ENCODE measurements around the gene GCH1. TPM values are rescaled to one million over a fixed set of nuclear protein-coding genes. Genes with fewer than 3 reads are reported as not detected.

The GCH1 gene
- polyA plus RNA-seq, 1 donor from 2014 or later: 4.9 TPM

- H3K79me2 ChIP-seq (replicated peaks; ENCODE audit: insufficient read depth, low read length): no peaks in the 10 kb centered on the region
- no peaks in the 10 kb centered on the region for H4K20me1 ChIP-seq (ENCODE audit: insufficient read depth)
- no peaks in the 10 kb centered on the region for H3F3A ChIP-seq (ENCODE audit: insufficient read depth, low read length, poor library complexity, severe bottlenecking)
- no peak overlapping the region for H3K4me3 ChIP-seq (ENCODE audit: low read length)
- no peaks in the 10 kb centered on the region for H3K9me2 ChIP-seq (ENCODE audit: insufficient read depth, low read length)
- no peak overlapping the region for H3K9ac ChIP-seq (ENCODE audit: low read length)
- TF ChIP-seq REST (IDR thresholded peaks at IDR 0.05; ENCODE audit: borderline replicate concordance) (no peak), TAF1 (IDR thresholded peaks at IDR 0.05; ENCODE audit: low read depth) (no peak), RAD21 (conservative IDR thresholded peaks at IDR 0.05) (no peak)
- no peaks in the 10 kb centered on the region for H3K36me3 ChIP-seq (ENCODE audit: insufficient read depth, low read length)
- no peak overlapping the region for H2AFZ ChIP-seq (ENCODE audit: low read depth, low read length)
- H3K9me3 ChIP-seq (ENCODE audit: low read length): no peaks in the 10 kb centered on the region
- no peaks in the 10 kb centered on the region for H3K27me3 ChIP-seq (ENCODE audit: insufficient read depth, low read depth, low read length)
- no peak overlapping the region for H3K4me2 ChIP-seq (ENCODE audit: low read length)
- no peak overlapping the region for H3K27ac ChIP-seq (ENCODE audit: low read length)
Observed at GRCh38 chr14:54866588-54866987, 36.0 kb downstream of the GCH1 start.

GRCh38 chr14:54864526-54864925 lies 38.1 kb downstream of the GCH1 start:
- H3K27me3 ChIP-seq (ENCODE audit: insufficient read depth, low read depth, low read length): no peaks in the 10 kb centered on the region
- H3K79me2 ChIP-seq (replicated peaks; ENCODE audit: insufficient read depth, low read length): no peaks in the 10 kb centered on the region
- no peaks in the 10 kb centered on the region for H3K36me3 ChIP-seq (ENCODE audit: insufficient read depth, low read length)
- TF ChIP-seq CTCF (IDR thresholded peaks at IDR 0.05; ENCODE audit: poor library complexity, severe bottlenecking) (no peak), EZH2 (IDR thresholded peaks at IDR 0.05; ENCODE audit: borderline replicate concordance, insufficient read depth, low read length, poor library complexity, severe bottlenecking) (no peak), TAF1 (IDR thresholded peaks at IDR 0.05; ENCODE audit: low read depth) (no peak), EP300 (conservative IDR thresholded peaks at IDR 0.05; ENCODE audit: poor library complexity, severe bottlenecking) (no peak), REST (IDR thresholded peaks at IDR 0.05; ENCODE audit: borderline replicate concordance) (no peak), RAD21 (conservative IDR thresholded peaks at IDR 0.05) (no peak), POLR2AphosphoS5 (IDR thresholded peaks at IDR 0.05) (no peak), MXI1 (conservative IDR thresholded peaks at IDR 0.05; ENCODE audit: poor library complexity, severe bottlenecking) (no peak)
- no peak overlapping the region for H2AFZ ChIP-seq (ENCODE audit: low read depth, low read length)
- no peaks in the 10 kb centered on the region for H3F3A ChIP-seq (ENCODE audit: insufficient read depth, low read length, poor library complexity, severe bottlenecking)
- H3K9me2 ChIP-seq (ENCODE audit: insufficient read depth, low read length): no peaks in the 10 kb centered on the region
- no peak overlapping the region for H3K27ac ChIP-seq (ENCODE audit: low read length)
- H4K20me1 ChIP-seq (ENCODE audit: insufficient read depth): no peaks in the 10 kb centered on the region
- H3K9me3 ChIP-seq (ENCODE audit: low read length): no peaks in the 10 kb centered on the region
- no peak overlapping the region for H3K4me2 ChIP-seq (ENCODE audit: low read length)
- no peak overlapping the region for H3K9ac ChIP-seq (ENCODE audit: low read length)
- H3K4me3 ChIP-seq (ENCODE audit: low read length): no peak overlapping the region

Measured in neural cell (in vitro differentiated cells).